Pancreas (tissue), 10 donors: Measurements from ENCODE around the gene TMTC4. TPM values are rescaled to one million over a fixed set of nuclear protein-coding genes. Genes with fewer than 3 reads are reported as not detected.
A peak's percentile ranks its signal among the peaks of the same experiment; 100 is the strongest.

ENCODE experiments used
- ATAC-seq, 4 donors: fragments of 200-7000 bp; cut with Tn5 transposase; one replicate each; pipeline versions ENCODE4 v1.8.0 to v1.9.1; 2020; ENCODE audit warnings: mild to moderate bottlenecking in 4 of 4, moderate library complexity in 4 of 4
- DNase-seq, 6 donors: peaks; one replicate each; pipeline ENCODE4 v3.0.0-alpha.2; 2020
- FAIRE-seq: peaks from 2 replicates; lab custom pipeline; 2012; peaks lifted over from hg19 to GRCh38; lab: Jason Lieb, UNC
- H3K27ac ChIP-seq, 4 donors: fragments of 200-600 bp; sonication (generic); 1 replicate in 3 of 4; 2 replicates in 1 of 4; pipeline versions ENCODE4 v1.5.0 to v1.8.0; 2020
- H3K27me3 ChIP-seq, 4 donors: fragments of 200-600 bp; one replicate each; pipeline ENCODE4 v1.8.0; 2021
- H3K36me3 ChIP-seq, 3 donors: fragments of 200-600 bp; sonication (generic) in 1 of 3; one replicate each; pipeline versions ENCODE4 v1.5.0 to v1.8.0; 2020 to 2021
- H3K4me1 ChIP-seq, 3 donors: fragments of 200-600 bp; one replicate each; pipeline ENCODE4 v1.8.0; 2021
- H3K4me3 ChIP-seq, 4 donors: fragments of 200-600 bp; sonication (generic) in 2 of 4; one replicate each; pipeline versions ENCODE4 v1.5.0 to v1.8.0; 2020 to 2021
- H3K9me3 ChIP-seq, 4 donors: fragments of 200-600 bp; one replicate each; pipeline ENCODE4 v1.8.0; 2021
- WGBS, 2 donors: extraction: QIAGEN DNeasy Blood & Tissue Kit; methylation state at CpG; one replicate each; pipeline ENCODE4 v1.1.7; 2013; 5-methylcytosine and 5-hydroxymethylcytosine counted together
- intact Hi-C, 3 donors: fragments of 100-400 bp; cut with DNase I; formaldehyde crosslinking; loops; one replicate each; pipeline versions ENCODE4 v1.11.1 to v1.14.2; 2022
- polyA plus RNA-seq, 2 donors: library from polyadenylated mRNA; stranded (reverse); fragments of 200-250 nt; gene quantifications; one replicate each; pipeline ENCODE4 v1.2.3, GENCODE V29; 2013
- total RNA-seq, 6 donors: library from RNA; stranded (reverse); fragmentation: NEBNext Ultra II Directional in 4 of 6; extraction: Animal tissue kit (Norgen Biotek cat#: 25700) in 4 of 6; gene quantifications; one replicate each; pipeline versions ENCODE4 v1.2.1 to v1.2.4, GENCODE V29; 2021 to 2023
- TF ChIP-seq, protein P1 (sequence below), 4 donors: fragments of 200-600 bp; sonication (generic) in 3 of 4; IDR thresholded peaks; one replicate each; pipeline versions ENCODE4 v1.5.0 to v1.8.0; 2021; ENCODE audit warnings: antibody characterized with exemption in 4 of 4
- donor health status: healthy with polysubstance abuse.
- donor health status: DM: no; HTN: no; CAD: no; lungs with moderate emphysema.
- donor health status: DM: no; HTN: no; CAD: no.
- donor health status: control.
- donor health status: control.
- donor health status: Bipolar disorder and iron deficiency.
- donor health status: DM: yes; HTN: yes; CAD: no.
- donor health status: DM: no; HTN: no; CAD: no.
- donor health status: DM: no; HTN: no; CAD: no.
- donor health status: DM: yes; HTN: yes; CAD: no.

TMTC4 gene
- total and polyA plus RNA-seq, 8 donors, result 7.3 to 18.0 (median 13.7) TPM

DNA sequence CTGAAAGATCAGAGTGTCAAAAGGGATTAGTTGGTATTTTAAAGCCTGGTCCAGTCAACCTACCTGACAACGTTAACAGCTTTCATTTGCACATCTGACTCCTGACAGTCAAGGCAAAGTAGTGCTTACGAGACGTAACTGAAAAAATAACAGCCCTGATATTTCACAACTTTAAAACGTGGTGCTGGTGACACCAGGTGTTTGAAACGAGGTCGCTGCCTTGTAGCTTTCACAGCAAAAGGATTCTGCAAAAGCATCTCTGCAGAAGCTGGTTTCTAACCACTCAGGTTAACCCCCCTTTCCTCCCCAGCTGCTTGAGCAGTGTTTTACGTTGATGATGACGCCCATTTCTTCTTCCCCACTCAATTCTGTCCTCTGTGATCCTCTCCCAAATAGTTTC, 109.3 kb downstream of the TMTC4 start:
- H3K9me3 ChIP-seq, result no peaks in the 10 kb centered on the region
- FAIRE-seq, result no peak
- 46 to 55% methylated on average over 8 of the region's 8 CpGs for WGBS, 2 donors

DNA sequence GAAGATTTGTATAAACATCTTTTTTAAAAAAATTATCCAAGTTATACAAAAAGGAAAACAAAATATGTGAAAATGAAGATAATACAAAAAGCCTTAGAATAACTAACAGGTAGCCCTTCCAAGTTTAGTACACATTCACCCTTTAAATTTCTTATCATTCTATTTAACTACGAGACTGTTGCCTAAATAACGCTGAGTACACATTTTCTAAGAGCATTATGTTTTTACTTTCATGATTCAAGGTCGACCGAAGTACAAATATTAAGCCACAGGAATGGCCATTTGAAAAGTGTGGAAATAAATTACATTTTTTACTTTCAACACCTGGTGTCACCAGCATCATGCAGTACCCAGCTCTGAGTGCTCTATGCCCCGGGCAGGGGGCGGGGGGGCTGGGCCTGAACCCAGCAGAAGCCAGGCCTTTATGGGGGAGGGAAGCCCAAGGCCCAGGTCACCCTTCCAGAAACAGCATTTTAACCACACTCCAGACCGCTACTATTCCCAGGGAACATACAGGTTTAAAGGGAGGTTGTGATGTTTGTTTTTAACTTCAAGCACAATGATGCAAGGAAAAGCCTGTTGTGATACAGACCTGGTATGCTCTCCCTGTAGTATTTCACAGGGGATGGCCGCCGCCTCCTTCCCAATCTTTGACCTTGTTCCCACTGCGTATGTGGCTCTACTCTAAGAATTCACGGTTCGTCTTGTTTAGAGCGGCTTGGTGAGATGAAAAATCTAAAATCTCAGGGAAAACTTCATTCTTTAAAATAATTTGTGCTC, 110.0 kb downstream of the TMTC4 start:
- DNase-seq (no peak), ATAC-seq (peak; percentile 73 to 83 (median 79)), FAIRE-seq (no peak)
- intact Hi-C loops, result no loop called here
- Histone ChIP-seq H3K4me3 (no peak overlapping the region), H3K27me3 (no peaks in the 10 kb centered on the region), H3K9me3 (no peaks in the 10 kb centered on the region), H3K36me3 (no peaks in the 10 kb centered on the region), H3K4me1 (peaks cover 0 to 10% (median 7%) of the 10 kb centered on the region in 3 donors), H3K27ac (peak overlapping the region in 2 of 4 donors; percentile 9 to 27)
- TF ChIP-seq, protein P1, sequence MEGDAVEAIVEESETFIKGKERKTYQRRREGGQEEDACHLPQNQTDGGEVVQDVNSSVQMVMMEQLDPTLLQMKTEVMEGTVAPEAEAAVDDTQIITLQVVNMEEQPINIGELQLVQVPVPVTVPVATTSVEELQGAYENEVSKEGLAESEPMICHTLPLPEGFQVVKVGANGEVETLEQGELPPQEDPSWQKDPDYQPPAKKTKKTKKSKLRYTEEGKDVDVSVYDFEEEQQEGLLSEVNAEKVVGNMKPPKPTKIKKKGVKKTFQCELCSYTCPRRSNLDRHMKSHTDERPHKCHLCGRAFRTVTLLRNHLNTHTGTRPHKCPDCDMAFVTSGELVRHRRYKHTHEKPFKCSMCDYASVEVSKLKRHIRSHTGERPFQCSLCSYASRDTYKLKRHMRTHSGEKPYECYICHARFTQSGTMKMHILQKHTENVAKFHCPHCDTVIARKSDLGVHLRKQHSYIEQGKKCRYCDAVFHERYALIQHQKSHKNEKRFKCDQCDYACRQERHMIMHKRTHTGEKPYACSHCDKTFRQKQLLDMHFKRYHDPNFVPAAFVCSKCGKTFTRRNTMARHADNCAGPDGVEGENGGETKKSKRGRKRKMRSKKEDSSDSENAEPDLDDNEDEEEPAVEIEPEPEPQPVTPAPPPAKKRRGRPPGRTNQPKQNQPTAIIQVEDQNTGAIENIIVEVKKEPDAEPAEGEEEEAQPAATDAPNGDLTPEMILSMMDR (IDR thresholded peaks at IDR 0.05), result no peak
- 35 to 39% methylated on average over 13 of the region's 13 CpGs for WGBS, 2 donors

More for the DNA sequence above, 109.3 kb downstream of the TMTC4 start:
- H3K36me3 ChIP-seq, result no peaks in the 10 kb centered on the region
- DNase-seq (no peak), ATAC-seq (peak; percentile 55 to 80 (median 68))
- no peak overlapping the region for H3K27ac ChIP-seq
- H3K27me3 ChIP-seq, result no peaks in the 10 kb centered on the region
- TF ChIP-seq, protein P1 (IDR thresholded peaks at IDR 0.05), result no peak
- peaks cover 0 to 10% (median 7%) of the 10 kb centered on the region in 3 donors for H3K4me1 ChIP-seq
- intact Hi-C loops, result no loop called here
- no peak overlapping the region for H3K4me3 ChIP-seq

DNA sequence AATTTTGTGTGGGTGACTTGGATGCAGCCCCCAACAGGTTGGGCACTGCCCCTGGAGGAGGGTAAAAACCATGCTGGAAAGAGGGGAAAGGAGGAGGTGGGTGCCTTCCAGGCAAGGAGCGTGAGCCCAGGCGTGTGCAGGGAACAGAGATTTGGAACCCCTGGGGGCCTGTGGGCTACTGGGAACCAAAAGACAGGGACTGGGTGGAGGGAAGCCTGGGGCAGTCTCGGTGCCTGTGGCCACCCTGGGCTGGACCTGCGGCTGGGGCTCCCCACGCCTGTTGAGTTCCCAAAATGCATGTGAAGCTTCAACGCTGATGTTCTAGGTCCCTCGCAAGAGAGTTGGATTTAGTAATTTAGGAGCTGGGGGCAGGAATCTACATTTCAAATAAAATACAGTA, 110.8 kb downstream of the TMTC4 start:
- no peak for DNase-seq
- Histone ChIP-seq H3K4me3 (no peak overlapping the region), H3K36me3 (no peaks in the 10 kb centered on the region), H3K9me3 (no peaks in the 10 kb centered on the region), H3K27me3 (no peaks in the 10 kb centered on the region), H3K27ac (no peak overlapping the region), H3K4me1 (peaks cover 0 to 10% (median 7%) of the 10 kb centered on the region in 3 donors)
- TF ChIP-seq, protein P1 (IDR thresholded peaks at IDR 0.05), result no peak
- intact Hi-C loops, result no loop called here
- WGBS, 2 donors, result 94 to 96% methylated on average over 7 of the region's 7 CpGs
- FAIRE-seq, result no peak
- ATAC-seq, result no peak

DNA sequence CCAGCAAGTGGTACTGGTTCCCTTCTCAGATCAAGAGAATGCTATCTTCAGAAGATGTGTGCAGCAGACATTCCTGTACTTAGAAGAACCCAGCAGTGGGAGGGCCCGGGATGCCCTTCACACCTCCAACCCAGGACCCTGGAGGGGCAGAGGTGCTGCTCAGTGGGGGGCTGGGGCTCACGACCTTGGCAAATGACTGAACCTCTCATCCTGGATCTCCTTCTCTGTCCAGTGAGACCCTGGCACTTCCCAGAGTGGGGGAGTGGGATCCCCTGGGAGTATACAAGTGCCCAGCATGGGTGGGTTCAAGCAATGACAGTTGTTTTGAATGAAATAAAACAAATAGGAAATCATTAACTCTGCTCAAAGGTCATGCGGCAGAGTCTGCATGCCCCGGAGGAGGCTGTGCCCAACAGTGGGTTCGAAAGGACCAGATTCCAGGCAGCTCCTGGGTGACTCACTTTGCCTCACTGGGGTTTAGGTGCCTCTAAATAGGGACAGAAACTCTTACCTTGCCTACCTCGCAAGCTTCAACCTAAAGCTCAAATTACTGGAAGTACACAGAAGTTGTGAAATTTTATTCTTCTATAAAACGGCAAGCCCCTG, 112.9 kb downstream of the TMTC4 start:
- Histone ChIP-seq H3K9me3 (no peaks in the 10 kb centered on the region), H3K36me3 (no peaks in the 10 kb centered on the region), H3K27me3 (no peaks in the 10 kb centered on the region), H3K27ac (no peak overlapping the region), H3K4me1 (peaks cover 0 to 10% (median 7%) of the 10 kb centered on the region in 3 donors), H3K4me3 (no peak overlapping the region)
- WGBS, 2 donors, result 54 to 56% methylated on average over 7 of the region's 7 CpGs
- TF ChIP-seq, protein P1 (IDR thresholded peaks at IDR 0.05), result no peak
- FAIRE-seq (no peak), ATAC-seq (no peak), DNase-seq (no peak)
- intact Hi-C loops, result no loop called here

DNA sequence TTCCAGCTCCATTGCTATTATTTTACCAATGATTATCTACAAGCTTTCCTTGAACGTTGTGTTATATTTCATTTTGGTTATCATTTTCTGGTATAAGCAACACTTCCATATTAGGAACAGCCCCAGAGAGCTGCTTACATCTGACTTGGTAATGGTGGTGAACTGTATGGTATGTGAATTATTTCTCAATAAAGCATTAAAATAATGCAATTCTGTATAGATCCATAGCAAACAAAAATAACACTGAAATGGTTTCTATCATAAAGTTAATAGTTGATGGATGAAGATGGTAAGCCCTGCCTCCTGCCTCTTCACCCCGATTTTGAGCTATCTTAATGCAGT, 113.5 kb downstream of the TMTC4 start:
- DNase-seq (no peak), ATAC-seq (no peak), FAIRE-seq (no peak)
- H3K36me3 ChIP-seq, result no peaks in the 10 kb centered on the region
- H3K4me1 ChIP-seq, result peaks cover 0 to 10% (median 7%) of the 10 kb centered on the region in 3 donors
- WGBS, 2 donors, result 65 to 70% methylated on average over 2 of the region's 2 CpGs
- no peaks in the 10 kb centered on the region for H3K27me3 ChIP-seq
- H3K4me3 ChIP-seq, result no peak overlapping the region
- H3K9me3 ChIP-seq, result no peaks in the 10 kb centered on the region
- intact Hi-C loops, result no loop called here
- TF ChIP-seq, protein P1 (IDR thresholded peaks at IDR 0.05), result no peak
- H3K27ac ChIP-seq, result no peak overlapping the region
